ENCODE results near the gene RBM41. TPM values are rescaled to one million over a fixed set of nuclear protein-coding genes. Genes with fewer than 3 reads are reported as not detected.
"Not testable (repeated sequence)": the region's sequence is repeated elsewhere in the genome, so short reads cannot be mapped to it uniquely, and the experiment has no call there.

Gene RBM41
- total and polyA plus RNA-seq, 9 of the 15 experiments (the other 6 are each of a cell fraction or from before 2014, with no cell fraction given), result 11.6 to 51.8 (median 27.9) TPM

GRCh38 chrX:107155621-107156430 lies 37.2 kb upstream of the RBM41 start (continued):
- TF ChIP-seq MGA (IDR thresholded peaks at IDR 0.05), result 0 out of 2 replicates have a peak, but pooled peaks have one; percentile 11
- TF ChIP-seq EGR1 (conservative IDR thresholded peaks at IDR 0.05), result peak; percentile 25; the same call in 1 of the 2 replicates
- TF ChIP-seq NFRKB (IDR thresholded peaks at IDR 0.05; ENCODE audit: low read depth), result peak; percentile 36; the same call in 1 of the 2 replicates
- peak; percentile 10; the same call in 1 of the 2 replicates for TF ChIP-seq CTBP1 (IDR thresholded peaks at IDR 0.05; ENCODE audit: borderline replicate concordance)
- peak; percentile 66 to 67; a peak in 1 of 4 replicates for TF ChIP-seq FOXK2 (conservative IDR thresholded peaks at IDR 0.05 in 1 of 2, IDR thresholded peaks at IDR 0.05 in 1 of 2; ENCODE audit: low read depth in 2 of 2)
- peak in 1 of 2 experiments; percentile 42; a peak in 2 of 4 replicates for TF ChIP-seq MNT (conservative IDR thresholded peaks at IDR 0.05)
- peak; percentile 58 for TF ChIP-seq EP400 (IDR thresholded peaks at IDR 0.05)
- peak; percentile 32; the same call in 1 of the 2 replicates for TF ChIP-seq ARID1B (IDR thresholded peaks at IDR 0.05)
- TF ChIP-seq ATF3 (IDR thresholded peaks at IDR 0.05), result 0 out of 2 replicates have a peak, but pooled peaks have one; percentile 5
- TF ChIP-seq ATF3 (CRISPR knock-in tag; conservative IDR thresholded peaks at IDR 0.05), result not testable (repeated sequence)
- peak in 1 of 2 experiments; percentile 56; a peak in 1 of 4 replicates for TF ChIP-seq FOXA3 (CRISPR knock-in tag; conservative IDR thresholded peaks at IDR 0.05 in 1 of 2, IDR thresholded peaks at IDR 0.05 in 1 of 2)
- peak; percentile 21; the same call in 1 of the 2 replicates for TF ChIP-seq CXXC5 (CRISPR knock-in tag; IDR thresholded peaks at IDR 0.05)

All from K562 (cell line).